Stromal cell of bone marrow (primary cell): ENCODE measurements around the gene TLX2.

Experiments used
- DNase-seq: peaks from one replicate; pipeline ENCODE4 v3.0.0-alpha.2; 2012; ENCODE audit warnings: low read depth

The TLX2 gene

GRCh38 chr2:74496997-74497776, 17.1 kb upstream of the TLX2 start:
- no peak for DNase-seq

- DNase-seq, result no peak
Measured at GRCh38 chr2:74497777-74498499, 16.3 kb upstream of the TLX2 start.

GRCh38 chr2:74498500-74499266, 15.6 kb upstream of the TLX2 start:
- DNase-seq, result no peak

DNA sequence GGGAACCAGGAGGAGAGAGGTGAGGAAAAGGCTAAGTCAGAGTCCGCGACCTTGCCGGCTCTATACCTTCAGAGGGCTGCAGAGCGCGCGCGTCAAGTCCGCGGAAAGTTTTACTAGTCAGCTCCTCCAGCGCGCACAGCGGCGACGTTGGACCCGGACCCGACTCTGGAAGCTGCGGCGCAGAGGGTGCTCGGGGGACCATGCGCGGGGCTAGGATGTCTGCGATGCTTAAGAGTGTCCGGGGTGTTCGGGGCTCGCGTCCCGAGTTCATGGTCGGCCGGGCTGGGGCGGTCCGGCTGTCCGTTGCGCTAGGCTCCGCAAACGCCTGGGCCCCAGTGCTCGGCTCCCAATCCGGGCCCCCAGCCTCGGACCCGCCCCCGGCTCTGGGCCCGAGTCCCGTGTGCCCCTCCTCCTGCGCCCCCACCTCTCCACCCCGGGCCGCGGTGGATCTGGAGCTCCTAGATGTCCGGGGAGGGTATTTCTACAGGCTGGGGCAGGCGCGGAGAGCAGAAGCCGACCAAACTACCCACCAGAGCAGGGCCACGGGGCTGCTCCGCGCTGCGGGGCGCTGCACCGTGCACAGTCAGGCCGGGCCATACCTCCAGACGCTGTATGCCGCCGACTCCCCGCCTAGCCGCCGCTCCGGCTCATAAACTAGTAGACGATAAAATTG, 14.8 kb upstream of the TLX2 start, which contains the start of gene LBX2:
LBX2 (minus strand) TSS at position 337 of the 673 bp plus-strand sequence; CDS start at position 271, 66 bp downstream.
- DNase-seq, result no peak

- DNase-seq, result no peak
Measured at GRCh38 chr2:74499940-74500577, 14.2 kb upstream of the TLX2 start.

GRCh38 chr2:74500578-74500946, 13.7 kb upstream of the TLX2 start:
- DNase-seq, result no peak

GRCh38 chr2:74501335-74502071, 12.7 kb upstream of the TLX2 start:
- no peak for DNase-seq

- no peak for DNase-seq
Measured at GRCh38 chr2:74502147-74502719, 12.0 kb upstream of the TLX2 start.

- DNase-seq, result peak; percentile 74
Measured at GRCh38 chr2:74502720-74503505, 11.3 kb upstream of the TLX2 start.

GRCh38 chr2:74503506-74504475, 10.5 kb upstream of the TLX2 start:
- DNase-seq, result no peak

DNA sequence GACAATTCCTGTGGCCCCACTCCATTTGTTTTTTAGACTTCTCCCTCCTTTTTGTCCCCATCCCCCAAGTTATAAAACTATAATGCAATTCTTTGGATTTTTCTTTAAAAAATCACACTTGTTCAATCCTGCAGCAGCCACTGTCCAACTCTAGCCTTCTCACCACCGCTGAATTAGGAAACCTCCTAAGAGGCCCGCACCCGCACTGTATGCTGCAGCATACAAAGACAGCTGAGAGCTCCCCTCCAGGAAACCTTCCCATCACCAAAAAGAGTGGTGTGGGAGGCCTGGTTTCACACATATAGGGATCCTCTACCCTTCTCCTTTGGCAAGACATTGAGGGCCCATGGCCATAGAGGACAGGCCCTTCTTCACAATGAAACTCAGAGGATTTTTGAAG, 9.7 kb upstream of the TLX2 start:
- DNase-seq, result no peak

DNA sequence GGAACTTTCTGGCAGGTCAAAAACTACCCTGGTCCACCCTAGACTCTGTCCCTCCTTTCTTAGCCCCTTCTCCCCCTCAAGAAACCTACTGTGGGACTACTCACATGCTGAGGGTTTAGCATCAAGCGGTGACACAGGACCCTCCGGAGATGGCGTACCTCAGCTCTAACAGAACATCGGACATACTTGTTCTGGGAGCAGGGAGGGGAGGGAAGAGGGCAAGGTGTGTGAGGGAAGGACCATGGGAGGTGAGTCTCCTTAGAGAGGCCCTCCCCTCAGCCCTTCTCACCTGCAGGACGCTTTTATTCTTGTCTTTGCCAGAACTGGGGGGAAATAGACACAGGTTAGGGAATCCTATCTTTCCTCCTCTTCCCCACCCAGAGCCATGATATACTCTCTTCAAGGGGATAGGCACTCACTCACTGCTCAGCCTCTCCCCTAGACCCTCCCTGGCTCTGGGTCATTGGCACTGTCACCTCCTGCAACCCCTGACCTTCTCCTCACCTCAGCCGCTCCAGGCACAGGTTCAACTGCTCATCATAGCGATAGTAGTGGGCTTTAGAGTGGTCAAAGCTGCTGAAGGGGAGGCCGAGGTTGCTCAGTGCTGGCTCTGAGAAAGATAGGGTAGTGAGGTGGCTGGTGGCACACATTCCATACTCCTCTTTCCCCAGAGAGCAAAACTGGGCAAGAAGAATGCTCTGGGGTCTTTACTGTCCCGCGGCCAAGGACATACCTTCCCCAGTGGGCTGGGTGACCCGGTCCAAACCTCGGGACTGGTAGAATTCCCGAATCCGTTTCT, 8.6 kb upstream of the TLX2 start:
- no peak for DNase-seq

GRCh38 chr2:74507145-74507925, 6.9 kb upstream of the TLX2 start, which contains the start of gene PCGF1:
PCGF1 (minus strand) TSS chr2:74507695; CDS start chr2:74507668, 27 bp downstream.
- peak; percentile 96 for DNase-seq

GRCh38 chr2:74507926-74508520, 6.2 kb upstream of the TLX2 start:
- no peak for DNase-seq

DNA sequence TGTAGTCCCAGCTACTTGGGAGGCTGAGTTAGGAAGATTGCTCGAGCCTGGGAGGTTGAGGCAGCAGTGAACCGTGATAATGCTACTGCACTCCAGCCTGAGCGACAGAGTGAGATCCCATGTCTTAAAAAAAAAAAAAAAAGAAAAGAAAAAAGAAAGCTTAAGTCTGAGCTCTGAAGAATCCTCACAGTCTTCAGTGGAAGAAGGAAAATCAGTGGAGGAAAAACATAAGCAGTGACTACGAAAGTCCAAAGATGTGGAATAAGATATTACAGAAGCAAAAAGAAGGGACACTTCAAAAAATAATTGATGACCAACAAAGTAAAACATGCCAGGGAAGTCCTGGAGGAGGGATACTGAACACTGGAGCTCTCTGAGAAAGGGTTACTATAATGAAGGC, 4.0 kb upstream of the TLX2 start:
- no peak for DNase-seq
